HepG2 (cell line): ENCODE data around the gene IL3. TPM values are rescaled to one million over a fixed set of nuclear protein-coding genes. Genes with fewer than 3 reads are reported as not detected.

ENCODE experiments used
- ATAC-seq: fragments of 200-7000 bp; cut with Tn5 transposase; 3 replicates; pipeline ENCODE4 v1.9.1; 2020; ENCODE audit warnings: mild to moderate bottlenecking, moderate library complexity
- BruUV-seq: library from RNA; stranded (reverse); fragments of 400-500 nt; replicated peaks from 2 replicates; lab custom pipeline; 2021; lab: Mats Ljungman, UMichigan
- CTCF ChIA-PET: fragments of 300-600 bp; formaldehyde crosslinking; extraction: SDS; loops from one replicate; lab custom pipeline; 2021; ENCODE audit warnings: low total read pairs, inconsistent platforms, low intra/inter-chr PET ratio; lab: Yijun Ruan, JAX
- POLR2A ChIA-PET: fragments of 350-600 bp; sonication (Branson Sonifier 250); formaldehyde crosslinking; loops from one replicate; lab custom pipeline; 2020; ENCODE audit warnings: antibody characterized with exemption, inconsistent platforms; lab: Yijun Ruan, JAX
- DNase-seq: peaks from one replicate; pipeline ENCODE4 v3.0.0-alpha.2; 2015; ENCODE audit warnings: low spot score
- FAIRE-seq: peaks from 3 replicates; lab custom pipeline; 2011; peaks lifted over from hg19 to GRCh38; lab: Jason Lieb, UNC
- H2AFZ ChIP-seq: one replicate; pipeline ENCODE4 v1.6.1; 2011; ENCODE audit warnings: low read length, inconsistent platforms
- H3K27ac ChIP-seq: fragments of 300-600 bp; 3 replicates; pipeline ENCODE4 v1.8.0; 2011; ENCODE audit warnings: mixed run types, mild to moderate bottlenecking, mixed read lengths, low read length, inconsistent platforms; ENCODE audit not compliant: insufficient read depth; ENCODE audit errors: extremely low read length
- H3K27me3 ChIP-seq, 2 experiments: fragments of 200-600 bp in 1 of 2; 2 replicates in 1 of 2; 3 replicates in 1 of 2; pipeline versions ENCODE4 v1.6.0 to v1.8.0; 2011; ENCODE audit warnings: low read length in 2 of 2, mild to moderate bottlenecking in 2 of 2, moderate library complexity in 2 of 2, inconsistent platforms in 1 of 2; ENCODE audit not compliant: insufficient read depth in 2 of 2, control insufficient read depth in 1 of 2
- H3K36me3 ChIP-seq, 2 experiments: fragments of 200-600 bp in 1 of 2; replicated peaks in 1 of 2; 2 replicates in 1 of 2; 3 replicates in 1 of 2; pipeline versions ENCODE4 v1.5.1 to v1.8.0; 2011; ENCODE audit warnings: low read length in 2 of 2, inconsistent platforms in 1 of 2; ENCODE audit not compliant: insufficient read depth in 2 of 2, control insufficient read depth in 1 of 2
- H3K4me1 ChIP-seq: 2 replicates; pipeline ENCODE4 v1.5.1; 2012; ENCODE audit warnings: low read length, inconsistent platforms; ENCODE audit not compliant: insufficient read depth
- H3K4me2 ChIP-seq: 2 replicates; pipeline ENCODE4 v1.6.0; 2011; ENCODE audit warnings: low read depth, low read length, inconsistent platforms
- H3K4me3 ChIP-seq, 3 experiments: fragments of 200-600 bp in 1 of 3; sonication (generic), shearing (Covaris generic) in 1 of 3; replicated peaks in 1 of 3; 2 replicates each; pipeline ENCODE4 v1.5.1; 2011 to 2016; ENCODE audit warnings: low read length in 3 of 3, inconsistent platforms in 2 of 3, low read depth in 2 of 3, mild to moderate bottlenecking in 2 of 3, control low read depth in 1 of 3, mixed read lengths in 1 of 3; ENCODE audit not compliant: insufficient read depth in 1 of 3
- H3K79me2 ChIP-seq: one replicate; pipeline ENCODE4 v1.6.1; 2011; ENCODE audit warnings: low read length, inconsistent platforms; ENCODE audit not compliant: insufficient read depth
- H3K9ac ChIP-seq: 2 replicates; pipeline ENCODE4 v1.6.0; 2011; ENCODE audit warnings: mild to moderate bottlenecking, low read depth, low read length, inconsistent platforms; ENCODE audit not compliant: insufficient read depth
- H3K9me3 ChIP-seq: 2 replicates; pipeline ENCODE4 v1.5.1; 2012; ENCODE audit warnings: mild to moderate bottlenecking, low read length
- H4K20me1 ChIP-seq: 2 replicates; pipeline ENCODE4 v1.6.0; 2011; ENCODE audit warnings: inconsistent platforms, mild to moderate bottlenecking, low read length, moderate library complexity; ENCODE audit not compliant: insufficient read depth
- ZNF263 ChIP-seq: sonication (generic); formaldehyde crosslinking; IDR thresholded peaks from 2 replicates; pipeline ENCODE4 v1.4.0; 2020; ENCODE audit warnings: missing genetic modification reagents
- ZNF687 ChIP-seq: sonication (generic); formaldehyde crosslinking; IDR thresholded peaks from 2 replicates; pipeline ENCODE4 v1.5.1; 2020; ENCODE audit warnings: mild to moderate bottlenecking, missing genetic modification reagents, moderate library complexity
- ZSCAN12 ChIP-seq: sonication (generic); formaldehyde crosslinking; IDR thresholded peaks from 2 replicates; pipeline ENCODE4 v1.9.0; 2021; ENCODE audit warnings: mild to moderate bottlenecking, missing genetic modification reagents
- WGBS: methylation state at CpG from one replicate; pipeline ENCODE4 v1.1.6; 2017; ENCODE audit warnings: low lambda C conversion rate; 5-methylcytosine and 5-hydroxymethylcytosine counted together
- in situ Hi-C: cut with HindIII; loops from 2 replicates; pipeline ENCODE4 v1.10.0; 2017; ENCODE audit warnings: low pct_unique_long_range_greater_than_20kb; ENCODE audit not compliant: extremely low pct_ligation_motif_present
- intact Hi-C: fragments of 100-400 bp; cut with micrococcal nuclease; formaldehyde crosslinking; loops from one replicate; pipeline ENCODE4 v1.10.0; 2022; ENCODE audit not compliant: unreplicated experiment
- polyA plus RNA-seq, 8 experiments: library from polyadenylated mRNA; depleted of rRNA in 3 of 8; stranded (reverse) in 7 of 8; unstranded in 1 of 8; fragments of >200 nt; fragmentation: Illumina TruSeq in 4 of 8; extraction: Trizol in 4 of 8; gene quantifications; 2 replicates each; pipeline versions ENCODE4 v1.2.1 to v1.2.3, GENCODE V29; 2011 to 2016; ENCODE audit warnings: low read depth in 4 of 8, missing spikeins in 1 of 8, mixed read lengths in 1 of 8; ENCODE audit not compliant: insufficient read depth in 1 of 8
- total RNA-seq, 5 experiments: library from RNA; depleted of rRNA; stranded (reverse); fragments of >200 nt; fragmentation: Illumina TruSeq; extraction: Trizol; gene quantifications; 2 replicates each; pipeline ENCODE4 v1.2.3, GENCODE V29; 2016; ENCODE audit warnings: low read depth in 1 of 5

Gene IL3
- total and polyA plus RNA-seq, 2 of the 13 experiments (the other 11 are each of a cell fraction or from before 2014, with no cell fraction given), result not detected

- Histone ChIP-seq H3K4me2 (peak overlapping the region; percentile 80), H3K79me2 (no peaks in the 10 kb centered on the region), H3K4me1 (peaks cover 28% of the 10 kb centered on the region), H3K27ac (no peak overlapping the region), H3K9me3 (no peaks in the 10 kb centered on the region), H3K9ac (no peak overlapping the region), H2AFZ (no peak overlapping the region), H3K27me3 (peaks cover 11 to 34% of the 10 kb centered on the region in 2 experiments; a peak in 3 of 5 replicates), H3K4me3 (peak overlapping the region; percentile 62 to 76 (median 73); a peak in 4 of 6 replicates), H4K20me1 (no peaks in the 10 kb centered on the region), H3K36me3 (no peaks in the 10 kb centered on the region)
- BruUV-seq, result no TSS peak
- CTCF ChIA-PET, result no interaction called here
- POLR2A ChIA-PET, result interaction anchor here (2.5 kb wide), 1 partner anchor 8 kb away, joined by 9 read pairs; no protein-coding TSS in a partner anchor
- FAIRE-seq, result no peak
- ATAC-seq, result no peak
- WGBS, result 28% methylated on average over 5 of the region's 46 CpGs
- intact Hi-C loops, result no loop called here
- in situ Hi-C loops, result loop anchor here (25.0 kb wide), 1 partner anchor 574 kb away; no protein-coding TSS in a partner anchor
- TF ChIP-seq ZNF687 (CRISPR knock-in tag) (peak; percentile 1; the same call in 1 of the 2 replicates), ZSCAN12 (CRISPR knock-in tag) (no peak), ZNF263 (CRISPR knock-in tag) (peak; percentile 23; the same call in 1 of the 2 replicates)
- DNase-seq, result no peak
These were observed 49.4 kb upstream of the IL3 start for GRCh38 chr5:132010989-132011621.
